T-helper 22 cell (primary cell): ENCODE measurements around the gene PHLPP2.
"Not testable (repeated sequence)": the region's sequence is repeated elsewhere in the genome, so short reads cannot be mapped to it uniquely, and the experiment has no call there.

Experiments
- DNase-seq: peaks from one replicate; pipeline ENCODE4 v3.0.0-alpha.2; 2020; ENCODE audit warnings: low read depth

PHLPP2 gene

DNA sequence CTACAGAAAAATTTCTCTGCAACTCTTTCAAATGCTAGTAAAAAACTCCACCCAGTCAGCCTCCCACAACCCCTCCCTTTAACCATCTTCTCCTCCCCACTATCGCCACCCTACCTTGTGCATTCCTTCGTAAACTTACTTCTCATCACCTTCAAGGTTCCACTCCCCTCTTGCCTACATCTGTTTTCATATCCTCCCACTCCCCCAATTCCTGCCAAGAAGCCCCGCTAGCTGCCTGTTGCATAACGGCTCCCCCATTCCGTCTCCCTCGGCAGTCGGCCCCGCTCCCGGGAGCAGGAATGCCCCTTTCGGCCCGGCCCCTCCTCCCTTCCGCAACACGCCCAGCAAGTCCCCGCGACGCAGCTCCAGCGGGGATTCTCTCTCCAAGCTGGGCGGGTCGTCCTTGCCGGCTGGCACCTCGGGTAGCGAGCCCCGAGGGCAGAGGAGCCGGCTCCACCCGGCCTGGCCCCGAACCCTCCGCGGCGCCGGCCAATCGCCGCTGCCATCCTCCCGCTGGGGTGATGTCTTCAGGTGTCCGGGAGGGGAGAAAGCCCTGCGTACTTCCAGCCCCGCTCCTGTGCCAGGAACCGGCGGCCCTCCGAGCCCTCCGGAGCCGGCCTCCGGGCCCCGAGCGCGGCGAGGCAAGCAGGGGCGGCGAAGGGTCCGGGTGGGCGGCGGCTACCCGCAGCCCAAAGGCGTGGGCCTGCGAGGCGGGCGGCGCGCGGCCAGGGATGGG lies 1.5 kb downstream of the PHLPP2 start:
- peak; percentile 58 for DNase-seq

DNA sequence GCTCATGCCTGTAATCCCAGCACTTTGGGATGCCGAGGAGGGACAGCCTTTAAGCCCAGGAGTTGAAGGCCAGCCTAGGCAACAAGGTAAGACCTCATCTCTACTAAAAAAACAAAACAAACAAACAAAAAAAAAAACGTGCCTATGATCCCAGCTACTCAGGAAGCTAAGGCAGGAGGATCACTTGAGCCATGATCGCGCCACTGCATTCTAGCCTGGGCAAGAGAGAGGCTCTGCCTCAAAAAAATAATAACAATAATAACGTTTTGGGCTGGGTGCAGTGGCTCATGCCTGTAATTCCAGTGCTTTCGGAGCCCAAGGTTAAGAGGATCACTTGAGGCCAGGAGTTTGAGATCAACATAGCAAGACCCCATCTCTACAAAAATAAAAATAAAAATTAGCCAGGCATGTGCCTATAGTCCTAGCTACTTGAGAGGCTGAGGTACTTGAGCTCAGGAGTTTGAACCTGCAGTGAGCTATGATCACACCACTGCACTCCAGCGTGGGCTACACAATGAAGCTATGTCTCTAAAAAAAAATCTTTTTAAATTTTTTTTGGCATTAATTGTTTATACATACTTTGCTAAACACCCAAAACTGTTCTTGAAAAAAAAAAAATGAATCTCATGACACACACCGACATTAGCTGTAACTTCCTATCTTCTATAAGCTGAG lies 3.3 kb downstream of the PHLPP2 start:
- no peak for DNase-seq

DNA sequence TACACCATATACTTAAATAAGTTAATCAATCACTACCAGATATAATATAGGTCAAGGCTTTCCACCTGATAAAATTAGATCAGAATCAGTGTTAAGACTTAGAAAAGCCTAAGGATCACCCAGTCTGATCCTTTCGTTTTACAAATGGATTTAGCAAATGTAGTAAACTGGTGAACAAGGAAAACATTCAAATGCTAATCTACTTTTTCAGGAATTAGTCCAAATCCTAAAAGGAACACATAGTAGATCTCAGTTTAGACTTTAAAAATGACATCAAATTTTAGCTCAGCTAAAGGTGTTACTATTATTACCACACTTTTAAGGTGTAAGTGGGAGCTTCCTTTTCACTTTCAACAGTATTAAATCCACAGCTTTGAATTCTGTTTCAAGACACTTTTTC lies 12.0 kb downstream of the PHLPP2 start:
- DNase-seq = no peak

DNA sequence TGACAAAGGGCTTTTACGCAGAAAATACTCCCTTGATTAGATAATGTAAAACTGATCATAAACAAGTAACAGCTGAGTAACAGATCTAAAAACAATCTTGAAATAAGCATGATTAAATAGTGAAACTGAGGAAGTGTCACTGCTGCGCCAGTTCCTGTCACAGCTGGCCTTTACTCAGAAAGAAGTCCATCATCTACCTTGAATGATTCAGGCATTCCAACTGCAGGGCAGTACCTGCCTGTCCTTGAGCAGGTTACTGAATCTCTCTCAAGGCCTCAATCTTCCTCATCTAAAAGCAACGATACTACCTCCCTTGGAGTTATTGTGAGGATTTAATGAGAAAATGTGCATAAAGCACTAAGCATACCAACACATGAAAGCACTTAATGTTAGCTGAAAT lies 12.7 kb downstream of the PHLPP2 start:
- no peak for DNase-seq

DNA sequence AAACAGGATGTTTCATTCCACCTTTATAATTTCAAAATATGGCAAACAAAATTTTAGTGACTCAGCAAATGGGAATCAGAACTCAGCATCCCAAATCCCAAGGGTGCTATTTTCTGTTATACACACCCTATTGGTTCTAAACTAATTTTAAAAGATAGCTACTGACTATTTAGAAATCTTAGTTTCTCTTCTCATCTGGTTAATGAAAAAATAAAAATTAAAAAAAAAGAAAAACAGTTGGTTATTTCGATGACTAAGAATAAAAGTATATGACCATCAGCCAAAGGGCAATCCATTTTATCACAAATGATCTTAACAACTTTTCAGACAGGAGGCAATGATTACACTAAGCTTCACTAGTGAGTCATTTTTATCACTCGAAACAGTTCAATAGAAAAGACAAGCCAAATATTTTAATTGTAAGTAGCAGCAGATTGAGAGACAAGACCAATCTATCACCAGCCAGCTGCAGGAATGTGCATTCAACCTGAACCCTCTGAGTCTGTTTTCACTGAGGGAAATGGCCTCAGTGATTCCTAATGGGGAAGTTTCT lies 15.2 kb downstream of the PHLPP2 start:
- DNase-seq = no peak

DNA sequence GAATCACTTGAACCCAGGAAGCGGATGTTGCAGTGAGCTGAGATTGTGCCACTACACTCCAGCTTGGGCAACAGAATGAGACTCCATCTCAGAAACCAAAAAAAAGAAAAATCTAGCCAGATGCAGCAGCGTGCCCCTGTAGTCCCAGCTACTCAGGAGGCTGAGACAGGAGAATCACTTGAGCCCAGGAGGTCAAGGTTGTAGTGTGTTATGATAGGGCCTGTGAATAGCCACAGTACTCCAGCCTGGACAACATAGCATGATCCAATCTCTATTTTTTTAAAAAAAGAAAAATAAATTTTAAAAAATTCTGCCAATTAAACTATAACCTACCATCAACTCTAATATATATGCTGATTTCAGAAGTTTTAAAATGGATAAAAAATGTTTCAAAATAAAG lies 15.8 kb downstream of the PHLPP2 start:
- DNase-seq = no peak

DNA sequence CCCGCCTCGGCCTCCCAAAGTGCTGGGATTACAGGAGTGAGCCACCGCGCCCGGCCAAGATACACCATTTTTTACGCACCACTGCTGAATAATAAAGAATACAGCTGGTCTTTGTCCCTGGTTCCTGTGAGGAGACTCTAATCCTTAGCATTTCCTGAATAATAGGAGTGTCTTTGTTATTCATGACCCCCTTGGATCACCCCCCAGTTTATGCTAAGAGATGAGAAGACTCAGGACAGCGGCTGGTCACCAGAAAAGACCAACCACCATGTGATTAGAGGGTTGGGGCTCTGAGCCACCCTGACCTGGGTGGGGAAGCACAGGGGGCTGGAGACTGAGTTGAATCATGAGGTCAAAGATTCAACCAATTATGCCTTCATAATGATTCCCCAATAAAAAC lies 17.3 kb downstream of the PHLPP2 start:
- no peak for DNase-seq

DNA sequence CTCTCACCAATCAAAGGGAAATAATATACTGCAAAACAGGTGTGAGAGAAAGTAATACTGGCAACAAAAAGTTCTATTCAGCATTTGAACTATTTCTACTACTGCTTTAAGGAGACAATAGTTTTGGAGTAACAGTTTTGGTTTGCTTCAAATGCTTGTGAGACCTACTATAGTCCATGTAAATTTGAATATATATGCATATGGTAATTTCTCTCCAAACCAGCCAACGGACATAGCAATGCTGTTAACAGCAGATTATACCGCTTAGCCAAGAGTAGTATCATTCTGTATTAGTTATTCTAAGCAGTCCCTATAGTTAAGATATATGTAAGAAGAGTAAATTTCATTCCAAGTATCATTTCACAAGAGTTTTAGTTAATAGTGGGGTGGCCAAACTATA lies 18.5 kb downstream of the PHLPP2 start:
- DNase-seq = no peak

DNA sequence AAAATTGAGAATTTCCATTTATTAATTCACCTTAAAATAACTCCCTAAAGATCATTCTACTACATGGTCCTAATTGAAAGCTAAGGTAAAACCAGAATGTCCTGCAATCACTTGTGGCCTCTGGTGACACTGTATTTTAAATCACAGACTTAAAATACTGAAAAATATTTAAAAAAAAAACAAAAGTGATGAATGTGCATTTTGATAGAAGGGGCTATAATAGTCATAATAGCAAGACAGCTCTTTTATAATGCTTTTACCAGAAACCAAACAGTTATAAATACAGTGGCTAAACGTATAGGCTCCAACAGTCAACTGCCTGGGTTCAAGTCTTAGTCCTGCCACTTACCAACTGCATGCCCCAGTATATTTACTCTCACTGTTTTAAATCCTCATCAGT lies 21.2 kb downstream of the PHLPP2 start:
- DNase-seq = no peak

DNA sequence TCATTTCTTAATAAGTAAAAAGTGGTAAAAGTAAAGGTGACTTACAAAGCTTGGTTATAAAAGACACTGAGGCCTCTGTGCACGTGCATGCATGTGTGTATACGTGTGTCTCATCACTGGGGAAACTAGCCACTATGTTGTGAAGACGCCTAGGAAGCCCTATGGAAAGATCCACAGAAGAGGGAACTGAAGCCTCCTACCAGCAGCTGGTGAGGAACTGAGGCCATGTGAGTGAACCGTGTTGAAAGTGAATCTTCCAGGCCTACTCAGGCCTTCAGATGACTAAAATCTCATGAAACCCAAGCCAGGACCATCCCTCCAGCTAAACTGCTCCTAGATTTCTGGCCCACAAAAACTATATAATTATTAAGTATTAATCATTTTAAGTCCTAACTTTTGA lies 23.7 kb downstream of the PHLPP2 start:
- no peak for DNase-seq

DNA sequence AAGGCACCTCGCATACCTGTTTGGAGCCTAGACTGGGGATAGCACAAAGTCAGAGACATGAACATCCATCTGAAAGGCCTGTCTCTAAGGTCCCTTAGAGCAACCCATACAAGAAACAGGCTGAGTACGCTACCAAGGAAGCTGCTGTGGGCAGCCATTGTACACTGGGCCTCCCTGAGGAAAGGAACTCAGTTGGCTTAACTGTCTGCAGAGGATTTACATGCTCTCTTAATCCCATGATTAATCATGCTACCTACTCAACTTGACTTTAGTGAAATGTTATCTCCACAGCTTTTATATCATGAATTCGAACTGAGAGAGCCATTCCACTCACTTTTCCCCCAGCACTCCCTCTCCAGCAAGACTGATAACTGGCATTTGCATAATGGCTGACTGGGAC lies 26.0 kb downstream of the PHLPP2 start:
- no peak for DNase-seq

DNA sequence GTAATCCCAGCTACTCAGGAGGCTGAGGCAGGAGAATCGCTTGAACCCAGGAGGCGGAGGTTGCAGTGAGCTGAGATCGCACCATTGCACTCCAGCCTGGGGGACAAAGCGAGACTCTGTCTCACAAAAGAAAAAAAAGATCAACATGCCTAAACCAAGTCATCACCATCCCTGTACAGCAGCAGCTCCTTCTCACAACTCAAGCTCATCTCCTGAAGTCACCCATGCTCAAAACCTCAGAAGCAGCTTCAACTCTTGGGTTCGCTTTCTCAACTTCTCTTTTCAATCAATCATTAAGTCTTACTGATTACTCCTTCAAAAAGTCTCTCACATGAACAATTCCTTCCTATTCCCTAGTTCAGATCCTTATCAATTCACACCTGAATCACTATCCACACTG lies 31.3 kb downstream of the PHLPP2 start:
- DNase-seq = no peak

DNA sequence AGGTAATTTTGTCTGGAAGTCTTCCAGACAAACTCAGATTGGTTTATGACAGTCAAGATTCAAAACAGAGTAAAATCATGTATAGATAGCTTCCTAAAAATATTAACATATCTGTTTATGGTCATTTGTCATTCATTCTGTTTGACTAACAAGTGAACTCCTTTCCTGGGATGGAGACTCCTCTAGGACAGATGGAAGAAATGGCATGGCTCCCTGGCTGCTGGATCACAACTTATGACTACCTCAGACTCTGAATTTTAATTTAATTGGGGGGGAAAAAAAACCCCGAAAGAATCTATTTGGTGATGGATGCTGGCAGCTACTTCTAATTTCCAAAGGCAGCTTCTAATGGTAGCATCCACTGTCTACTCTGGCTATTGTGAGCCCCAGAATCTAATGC lies 34.6 kb downstream of the PHLPP2 start:
- no peak for DNase-seq

DNA sequence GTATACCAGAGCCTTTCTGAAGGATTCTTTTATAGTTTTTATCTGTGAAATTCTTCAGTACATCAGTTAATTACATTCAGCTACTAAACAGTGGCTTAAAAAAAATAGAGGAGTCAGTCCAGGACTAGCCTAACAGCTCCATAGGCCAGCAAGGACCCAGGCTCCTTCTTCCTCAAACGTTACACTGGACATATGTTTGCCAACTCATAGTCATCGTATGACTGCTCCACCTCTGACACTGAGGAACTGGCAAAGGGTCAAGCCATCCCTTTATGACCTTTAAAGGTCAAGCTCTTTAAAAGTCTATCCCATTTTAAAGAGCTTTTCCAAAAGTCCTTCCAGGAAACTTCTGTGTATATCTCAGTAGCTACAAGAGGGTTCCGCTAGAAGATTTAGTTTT lies 36.6 kb downstream of the PHLPP2 start:
- no peak for DNase-seq

DNA sequence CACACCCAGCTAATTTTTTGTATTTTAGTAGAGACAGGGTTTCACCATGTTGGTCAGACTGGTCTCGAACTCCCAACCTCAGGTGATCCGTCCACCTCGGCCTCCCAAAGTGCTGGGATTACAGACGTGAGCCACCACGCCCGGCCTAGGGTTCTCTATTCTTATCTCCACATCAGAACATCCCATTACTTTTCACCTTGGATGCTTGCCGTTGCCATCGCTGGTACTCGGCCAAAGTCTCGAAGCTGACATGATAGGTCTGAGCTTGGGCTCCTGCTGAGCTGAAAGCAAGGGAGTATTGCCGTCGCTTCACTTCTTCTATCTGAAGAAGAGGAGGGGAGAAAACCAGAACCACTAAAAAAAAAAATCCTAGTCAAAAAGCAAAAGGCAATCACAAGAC lies 40.2 kb downstream of the PHLPP2 start:
- DNase-seq = not testable (repeated sequence)

DNA sequence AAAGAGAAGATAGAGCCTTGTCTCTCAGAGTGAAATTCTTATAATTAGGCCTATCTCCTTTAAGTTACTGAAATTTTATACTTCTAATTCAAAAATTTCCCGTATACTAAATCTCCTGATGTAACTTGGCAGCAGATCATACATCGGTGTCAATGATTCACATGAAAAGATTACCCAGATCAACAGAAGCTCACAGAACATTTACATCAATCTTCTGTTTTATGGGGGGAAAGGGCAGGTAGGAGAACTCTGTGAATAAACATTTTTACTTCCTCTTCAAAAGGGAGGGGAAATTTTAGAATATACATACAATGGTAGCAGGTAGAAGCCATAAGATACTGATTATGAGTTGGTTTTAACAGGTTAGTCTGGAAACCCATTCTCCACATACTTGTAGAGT lies 43.1 kb downstream of the PHLPP2 start:
- DNase-seq = no peak

DNA sequence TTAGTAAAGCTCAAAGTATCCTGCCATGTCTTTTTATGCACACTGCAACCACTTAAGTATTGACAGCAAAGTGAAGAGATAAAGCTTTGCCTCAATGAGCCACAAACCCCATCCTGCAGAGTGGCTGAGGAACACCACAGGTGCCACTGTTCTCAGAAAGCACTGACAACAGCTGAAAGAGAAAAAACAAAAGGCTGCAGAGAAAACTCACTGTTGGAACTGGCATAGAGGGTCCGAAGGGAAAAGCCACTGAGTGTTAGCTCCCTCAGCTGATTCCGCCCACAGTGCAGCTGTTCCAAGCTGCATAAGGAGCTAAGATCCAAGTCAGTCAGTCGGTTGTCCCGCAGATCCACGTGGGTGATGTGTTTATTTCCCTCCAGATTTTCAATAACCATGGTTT lies 48.3 kb downstream of the PHLPP2 start:
- no peak for DNase-seq

DNA sequence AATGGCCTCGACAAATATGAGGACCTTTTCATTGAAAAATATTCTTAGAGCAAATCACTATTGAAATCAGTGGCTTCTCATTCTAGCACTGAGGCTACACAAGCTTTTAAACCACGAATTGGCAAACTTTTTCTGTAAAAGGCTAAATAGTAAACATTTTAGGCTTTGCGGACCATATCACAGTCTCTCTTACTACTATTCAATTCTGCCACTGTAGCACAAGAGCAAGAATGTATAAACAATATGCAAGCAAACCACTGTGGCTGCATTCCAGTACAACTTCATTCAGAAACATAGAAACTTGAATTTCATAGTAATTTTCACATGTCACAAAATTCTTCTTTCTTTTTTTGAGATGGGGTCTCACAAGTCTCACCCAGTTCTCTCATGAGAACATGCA lies 49.1 kb downstream of the PHLPP2 start:
- DNase-seq = no peak

DNA sequence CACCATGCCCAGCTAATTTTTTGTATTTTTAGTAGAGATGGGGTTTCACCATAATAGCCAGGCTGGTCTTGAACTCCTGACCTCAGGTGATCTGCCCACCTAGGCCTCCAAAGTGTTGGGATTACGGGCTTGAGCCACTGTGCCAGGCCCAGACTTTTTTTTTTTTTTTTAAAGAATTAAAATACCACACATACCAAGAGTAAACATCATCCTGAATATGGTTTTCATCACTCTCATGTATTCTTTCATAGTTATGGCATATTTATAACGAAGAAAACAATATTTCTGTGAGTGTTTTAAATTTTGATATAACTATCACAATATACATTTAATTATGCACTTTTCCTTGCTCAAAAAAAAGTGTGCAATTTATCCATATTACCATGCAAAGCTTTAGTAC lies 50.3 kb downstream of the PHLPP2 start:
- DNase-seq = no peak

DNA sequence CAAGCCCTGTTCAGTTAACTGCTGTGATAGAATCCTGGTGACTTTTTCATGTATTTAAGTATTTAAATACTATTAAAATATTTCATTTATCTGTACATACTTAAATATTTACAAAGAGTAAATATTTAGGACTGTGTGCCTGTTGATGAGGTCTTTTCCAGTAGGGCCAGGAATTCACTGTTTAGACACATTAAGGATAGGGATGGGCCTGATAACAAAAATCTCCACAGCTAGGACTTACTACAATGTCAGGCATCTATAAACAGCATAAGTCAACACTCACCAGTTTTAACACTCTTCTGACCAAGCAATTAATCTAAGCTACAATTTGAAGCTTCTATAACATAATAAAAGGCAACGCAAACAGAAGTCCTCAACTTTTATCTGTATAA lies 50.9 kb downstream of the PHLPP2 start:
- no peak for DNase-seq

DNA sequence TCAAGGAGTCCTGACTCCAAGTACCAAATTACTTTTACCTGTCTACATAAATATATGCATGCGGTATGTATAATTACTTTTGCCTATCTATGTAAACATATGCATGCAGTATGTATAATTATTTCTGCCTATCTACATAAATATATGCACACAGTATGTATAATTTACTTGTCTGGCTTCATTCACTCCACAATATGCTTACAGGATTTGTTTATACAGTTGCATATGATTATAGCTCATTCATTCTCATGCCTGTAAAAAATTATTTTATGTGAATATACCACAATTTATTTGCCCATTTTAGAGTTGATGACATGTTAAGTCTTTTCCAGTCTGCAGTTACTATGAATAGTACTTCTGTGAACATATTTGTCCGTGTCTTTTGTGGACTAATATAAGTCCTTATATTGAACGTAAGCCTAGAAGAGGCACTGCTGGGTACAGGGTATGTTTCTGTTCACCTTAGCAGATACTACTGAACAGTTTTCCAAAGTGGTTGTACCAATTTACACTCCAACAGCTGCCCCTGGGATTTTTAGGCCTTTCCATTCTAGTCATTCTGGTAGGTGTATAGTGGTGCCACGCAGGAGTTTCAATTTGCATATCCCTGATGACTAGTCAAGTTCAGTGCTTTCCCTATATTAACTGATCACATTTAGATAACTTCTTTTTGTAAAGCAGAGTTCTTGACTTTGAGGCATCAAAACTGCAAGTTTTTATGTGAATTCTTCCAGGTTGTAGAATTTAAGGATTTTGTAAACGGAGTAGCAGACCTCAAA lies 51.5 kb downstream of the PHLPP2 start:
- DNase-seq = no peak

DNA sequence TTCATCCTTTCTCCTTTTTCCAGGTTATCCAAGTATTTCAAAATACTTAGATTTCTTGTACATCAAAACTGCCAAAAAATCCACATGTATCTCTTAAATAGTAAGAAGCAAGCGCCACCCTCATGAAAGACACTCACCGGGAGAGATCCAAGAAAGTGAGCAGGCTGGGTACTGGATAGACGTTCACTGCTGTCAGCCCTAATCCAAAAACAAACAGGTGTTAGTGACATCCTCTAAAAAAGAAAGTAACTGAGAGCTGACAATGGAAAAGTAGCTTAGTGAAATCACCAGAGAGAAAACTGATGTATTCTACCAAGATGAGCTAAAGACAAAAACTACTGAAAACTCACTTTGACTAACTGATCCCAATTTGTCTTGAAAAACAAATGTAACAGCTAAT lies 52.4 kb downstream of the PHLPP2 start:
- DNase-seq = no peak

DNA sequence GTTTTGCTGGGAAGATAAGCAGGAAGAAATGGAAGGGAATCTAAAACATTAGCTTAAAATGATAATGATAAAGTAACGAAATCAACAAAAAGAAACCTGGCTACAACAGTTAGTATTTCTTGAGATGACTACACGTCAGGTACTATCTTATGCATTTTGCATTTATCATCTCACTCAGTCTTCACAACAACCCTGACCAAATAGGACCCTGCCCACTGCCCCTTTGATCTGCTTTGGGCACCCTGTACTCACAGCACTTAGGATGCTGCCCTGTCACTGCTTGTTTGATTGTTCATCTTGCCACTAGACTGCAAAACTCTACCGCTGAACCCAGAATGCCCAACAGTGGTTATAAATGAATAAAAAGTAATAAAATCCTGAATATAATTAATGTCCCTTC lies 53.3 kb downstream of the PHLPP2 start:
- DNase-seq = no peak
